Neutrophil (primary cell): ENCODE results near the gene METTL23.
"Not testable (repeated sequence)": the region's sequence is repeated elsewhere in the genome, so short reads cannot be mapped to it uniquely, and the experiment has no call there.

Experiments
- H3K27ac ChIP-seq: fragments of 200-600 bp; sonication (generic); 2 replicates; pipeline ENCODE4 v1.5.1; 2016; ENCODE audit warnings: mild to moderate bottlenecking, moderate library complexity
- H3K27me3 ChIP-seq: fragments of 200-600 bp; sonication (generic); 2 replicates; pipeline ENCODE4 v1.6.0; 2016; ENCODE audit warnings: mild to moderate bottlenecking
- H3K36me3 ChIP-seq: fragments of 200-600 bp; sonication (generic); 2 replicates; pipeline ENCODE4 v1.5.1; 2017
- H3K4me1 ChIP-seq, 2 experiments: fragments of 200-600 bp in 1 of 2; sonication (generic) in 1 of 2; 1 replicate in 1 of 2; 2 replicates in 1 of 2; pipeline versions ENCODE4 v1.5.1 to v1.6.1; 2013 to 2016; ENCODE audit warnings: low read depth in 1 of 2, low read length in 1 of 2, mild to moderate bottlenecking in 1 of 2, moderate library complexity in 1 of 2; ENCODE audit not compliant: control insufficient read depth in 1 of 2, insufficient read depth in 1 of 2
- H3K4me3 ChIP-seq, 2 experiments: fragments of 200-600 bp in 1 of 2; sonication (generic) in 1 of 2; 1 replicate in 1 of 2; 2 replicates in 1 of 2; pipeline ENCODE4 v1.5.1; 2013 to 2016; ENCODE audit warnings: low read depth in 1 of 2, low read length in 1 of 2, mild to moderate bottlenecking in 1 of 2, moderate library complexity in 1 of 2
- H3K9me3 ChIP-seq: fragments of 200-600 bp; sonication (generic); 2 replicates; pipeline ENCODE4 v1.5.1; 2016
- CTCF ChIP-seq: fragments of 200-600 bp; sonication (generic); IDR thresholded peaks from 2 replicates; pipeline ENCODE4 v1.5.1; 2016; ENCODE audit warnings: antibody characterized with exemption

The METTL23 gene

GRCh38 chr17:76742958-76743357 is 16.3 kb downstream of the METTL23 start:
- TF ChIP-seq CTCF, result no peak
- Histone ChIP-seq H3K36me3 (peaks cover 56% of the 10 kb centered on the region), H3K4me1 (peaks cover 10 to 14% of the 10 kb centered on the region in 2 experiments)

GRCh38 chr17:76744747-76745146 is 18.1 kb downstream of the METTL23 start:
- Histone ChIP-seq H3K4me1 (no peaks in the 10 kb centered on the region), H3K4me3 (no peak overlapping the region), H3K36me3 (peaks cover 63% of the 10 kb centered on the region), H3K27me3 (no peaks in the 10 kb centered on the region), H3K9me3 (no peaks in the 10 kb centered on the region), H3K27ac (no peak overlapping the region)
- TF ChIP-seq CTCF, result no peak

More at GRCh38 chr17:76742958-76743357, 16.3 kb downstream of the METTL23 start:
- Histone ChIP-seq H3K9me3 (no peaks in the 10 kb centered on the region), H3K27me3 (no peaks in the 10 kb centered on the region), H3K27ac (no peak overlapping the region), H3K4me3 (no peak overlapping the region)

DNA sequence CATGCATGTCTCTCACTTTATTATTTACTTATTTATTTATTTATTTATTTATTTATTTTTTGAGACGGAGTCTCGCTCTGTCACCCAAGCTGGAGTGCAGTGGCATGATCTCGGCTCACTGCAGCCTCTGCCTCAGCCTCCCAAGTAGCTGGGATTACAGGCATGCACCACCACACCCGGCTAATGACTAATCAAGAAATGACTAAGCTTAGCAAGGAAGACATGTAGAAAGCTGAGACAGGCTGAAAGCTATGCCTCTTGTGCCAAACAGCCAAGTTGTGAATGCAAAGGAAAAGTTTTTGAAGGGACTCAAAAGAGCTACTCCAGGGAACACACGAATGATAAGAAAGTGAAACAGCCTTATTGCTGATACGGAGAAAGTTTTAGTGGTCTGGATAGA is 19.1 kb downstream of the METTL23 start:
- not testable (repeated sequence) for H3K9me3 ChIP-seq, H3K27ac ChIP-seq, H3K27me3 ChIP-seq, H3K4me1 ChIP-seq, H3K4me3 ChIP-seq
- H3K36me3 ChIP-seq, result peaks cover 63% of the 10 kb centered on the region

DNA sequence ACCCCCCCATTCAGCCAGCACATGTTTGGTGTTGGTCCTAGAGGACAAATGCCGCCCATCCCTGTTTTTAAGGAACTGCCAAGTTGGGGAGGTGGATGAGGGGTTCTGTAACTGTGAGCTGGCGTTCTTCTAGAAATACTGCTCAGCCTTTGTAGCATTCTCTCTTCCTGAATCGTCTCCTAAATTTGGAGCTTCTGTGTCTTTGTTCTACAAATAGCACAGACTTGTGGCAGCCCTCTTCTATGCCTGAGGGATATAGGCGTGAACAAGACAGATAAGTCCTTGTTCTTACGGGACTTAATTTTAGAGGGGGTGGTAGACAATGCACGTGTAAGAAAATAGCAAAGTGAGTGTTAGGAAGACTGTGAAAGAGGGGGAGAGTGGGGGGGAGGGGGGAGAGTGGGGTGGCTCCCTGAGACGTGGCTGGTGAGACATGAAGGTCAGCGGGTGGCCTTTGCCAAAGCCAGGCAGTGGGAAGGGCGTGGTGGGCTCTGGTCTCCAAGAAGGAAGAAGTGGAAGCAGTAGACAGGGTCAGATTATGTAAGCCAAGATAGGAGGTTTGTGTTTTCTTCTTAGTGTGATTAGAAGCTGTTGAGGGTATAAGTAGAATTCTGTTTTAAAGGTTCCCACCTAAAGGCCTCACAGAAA is 21.2 kb downstream of the METTL23 start:
- H3K4me3 ChIP-seq, result no peak overlapping the region
- H3K27me3 ChIP-seq, result no peaks in the 10 kb centered on the region
- peaks cover 60% of the 10 kb centered on the region for H3K36me3 ChIP-seq
- H3K9me3 ChIP-seq, result no peaks in the 10 kb centered on the region
- no peak for TF ChIP-seq CTCF
- no peak overlapping the region for H3K27ac ChIP-seq
- no peaks in the 10 kb centered on the region for H3K4me1 ChIP-seq

DNA sequence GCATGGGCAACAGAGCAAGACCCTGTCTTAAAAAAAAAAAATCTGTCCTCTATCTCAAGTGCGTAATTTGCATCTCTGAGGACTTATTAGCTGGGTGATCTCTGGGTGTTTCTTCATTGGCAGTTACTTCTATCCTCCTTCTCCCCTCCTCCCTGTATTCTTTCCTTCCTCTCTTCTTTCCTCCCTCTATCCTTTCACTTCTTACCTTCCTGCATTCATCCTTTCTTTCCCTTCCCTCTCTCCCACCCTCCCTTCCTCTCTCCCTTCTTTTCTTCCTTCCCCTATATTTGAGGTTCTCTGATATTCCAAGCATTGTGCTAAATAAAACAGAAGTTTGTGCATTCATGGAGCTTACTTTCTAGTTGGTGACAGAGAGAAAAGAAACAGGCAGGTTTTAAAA is 22.0 kb downstream of the METTL23 start:
- H3K4me1 ChIP-seq, result no peaks in the 10 kb centered on the region
- H3K36me3 ChIP-seq, result peaks cover 57% of the 10 kb centered on the region

More for the DNA sequence above, 22.0 kb downstream of the METTL23 start:
- TF ChIP-seq CTCF, result no peak
- no peak overlapping the region for H3K27ac ChIP-seq
- H3K9me3 ChIP-seq, result no peaks in the 10 kb centered on the region
- no peaks in the 10 kb centered on the region for H3K27me3 ChIP-seq
- no peak overlapping the region for H3K4me3 ChIP-seq
